Inferior parietal cortex (tissue), 1 donor: ENCODE measurements around the gene LUC7L3.
A peak's percentile ranks its signal among the peaks of the same experiment; 100 is the strongest.

Experiments
- DNase-seq: peaks from one replicate; pipeline ENCODE4 v3.0.0-alpha.2; 2016; ENCODE audit errors: extremely low spot score

LUC7L3 gene

GRCh38 chr17:50685691-50686493, 33.5 kb upstream of the LUC7L3 start:
- DNase-seq: no peak

- no peak for DNase-seq
These were observed 32.8 kb upstream of the LUC7L3 start for GRCh38 chr17:50686494-50687199.

GRCh38 chr17:50687200-50688066, 32.0 kb upstream of the LUC7L3 start:
- no peak for DNase-seq

- no peak for DNase-seq
These were observed 31.2 kb upstream of the LUC7L3 start for GRCh38 chr17:50688245-50688644.

GRCh38 chr17:50689251-50689650, 30.2 kb upstream of the LUC7L3 start:
- DNase-seq: no peak

- DNase-seq: no peak
These were observed 29.2 kb upstream of the LUC7L3 start for GRCh38 chr17:50689956-50690886.

- DNase-seq: no peak
These were observed 28.4 kb upstream of the LUC7L3 start for GRCh38 chr17:50690887-50691549.

GRCh38 chr17:50691550-50692447, 27.6 kb upstream of the LUC7L3 start:
- no peak for DNase-seq

- DNase-seq: no peak
These were observed 26.9 kb upstream of the LUC7L3 start for GRCh38 chr17:50692448-50693035.

- DNase-seq: no peak
These were observed 26.2 kb upstream of the LUC7L3 start for GRCh38 chr17:50693036-50693682.

GRCh38 chr17:50696365-50696879, 23.0 kb upstream of the LUC7L3 start:
- no peak for DNase-seq

- no peak for DNase-seq
These were observed 22.3 kb upstream of the LUC7L3 start for GRCh38 chr17:50697062-50697461.

- DNase-seq: no peak
These were observed 21.6 kb upstream of the LUC7L3 start for GRCh38 chr17:50697663-50698272.

- no peak for DNase-seq
These were observed 20.0 kb upstream of the LUC7L3 start for GRCh38 chr17:50699410-50699809.

GRCh38 chr17:50703162-50703561, 16.2 kb upstream of the LUC7L3 start:
- DNase-seq: no peak

GRCh38 chr17:50707289-50708049, 11.9 kb upstream of the LUC7L3 start, which contains the start of gene ANKRD40:
ANKRD40 (minus strand) TSS chr17:50707914; CDS start chr17:50707654, 260 bp downstream.
- DNase-seq: peak; percentile 93
